T-helper 17 cell (primary cell): Measurements from ENCODE around the gene FMN1. TPM values are rescaled to one million over a fixed set of nuclear protein-coding genes. Genes with fewer than 3 reads are reported as not detected.

Experiments
- ATAC-seq: fragments of 150-1000 bp; cut with Tn5 transposase; 2 replicates; pipeline ENCODE4 v1.10.0; 2021; ENCODE audit warnings: mild to moderate bottlenecking, moderate library complexity
- DNase-seq, 3 donors: peaks; one replicate each; pipeline versions ENCODE4 v3.0.0 to v3.0.0-alpha.2; 2020 to 2021
- H3K9me3 ChIP-seq: one replicate; pipeline ENCODE4 v1.7.0; 2013; ENCODE audit warnings: low read length, mild to moderate bottlenecking; ENCODE audit not compliant: control insufficient read depth, poor library complexity, severe bottlenecking
- H3K27ac Mint-ChIP-seq: one replicate; pipeline ENCODE4 v1.8.0; 2022; ENCODE audit warnings: mild to moderate bottlenecking, moderate library complexity, mixed read lengths
- H3K27me3 Mint-ChIP-seq: one replicate; pipeline ENCODE4 v1.8.0; 2022; ENCODE audit warnings: mixed read lengths
- H3K36me3 Mint-ChIP-seq: one replicate; pipeline ENCODE4 v1.8.0; 2022; ENCODE audit warnings: low read depth, mixed read lengths
- H3K4me1 Mint-ChIP-seq: one replicate; pipeline ENCODE4 v1.8.0; 2022; ENCODE audit warnings: mild to moderate bottlenecking, mixed read lengths
- H3K4me3 Mint-ChIP-seq: one replicate; pipeline ENCODE4 v1.8.0; 2022; ENCODE audit warnings: mild to moderate bottlenecking, moderate library complexity, mixed read lengths
- total RNA-seq, 4 donors: library from RNA in 2 of 4; stranded (reverse) in 2 of 4; gene quantifications; one replicate each; pipeline ENCODE4 v1.2.3 and lab custom pipeline; 2022 to 2026

The FMN1 gene
- total RNA-seq, 2 donors from 2014 or later: 18.7 to 35.2 TPM

DNA sequence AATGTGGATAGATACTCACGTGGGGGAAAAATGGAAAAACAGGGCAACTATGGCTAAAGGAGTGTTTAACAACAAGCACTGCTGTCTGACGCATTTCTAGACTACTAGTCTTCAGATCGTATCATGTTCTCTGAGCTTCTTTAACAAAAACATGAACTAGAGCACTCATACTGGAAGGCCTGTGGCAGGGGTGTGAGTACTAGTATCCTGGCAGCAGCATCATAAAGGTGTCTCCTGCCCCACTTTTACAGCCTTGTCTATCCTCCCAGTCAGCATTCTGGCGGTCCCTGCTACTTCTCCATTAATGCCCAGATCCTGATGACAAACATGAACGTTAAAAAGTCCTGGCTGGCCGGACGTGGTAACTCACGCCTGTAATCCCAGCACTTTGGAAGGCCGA lies 4.0 kb downstream of the FMN1 start:
- peaks cover 2% of the 10 kb centered on the region for H3K36me3 Mint-ChIP-seq
- H3K4me3 Mint-ChIP-seq: no peak overlapping the region
- H3K4me1 Mint-ChIP-seq: peaks cover 5% of the 10 kb centered on the region
- peaks cover 28% of the 10 kb centered on the region for H3K27me3 Mint-ChIP-seq
- ATAC-seq: no peak
- no peak overlapping the region for H3K27ac Mint-ChIP-seq
- DNase-seq: no peak
- no peaks in the 10 kb centered on the region for H3K9me3 ChIP-seq

DNA sequence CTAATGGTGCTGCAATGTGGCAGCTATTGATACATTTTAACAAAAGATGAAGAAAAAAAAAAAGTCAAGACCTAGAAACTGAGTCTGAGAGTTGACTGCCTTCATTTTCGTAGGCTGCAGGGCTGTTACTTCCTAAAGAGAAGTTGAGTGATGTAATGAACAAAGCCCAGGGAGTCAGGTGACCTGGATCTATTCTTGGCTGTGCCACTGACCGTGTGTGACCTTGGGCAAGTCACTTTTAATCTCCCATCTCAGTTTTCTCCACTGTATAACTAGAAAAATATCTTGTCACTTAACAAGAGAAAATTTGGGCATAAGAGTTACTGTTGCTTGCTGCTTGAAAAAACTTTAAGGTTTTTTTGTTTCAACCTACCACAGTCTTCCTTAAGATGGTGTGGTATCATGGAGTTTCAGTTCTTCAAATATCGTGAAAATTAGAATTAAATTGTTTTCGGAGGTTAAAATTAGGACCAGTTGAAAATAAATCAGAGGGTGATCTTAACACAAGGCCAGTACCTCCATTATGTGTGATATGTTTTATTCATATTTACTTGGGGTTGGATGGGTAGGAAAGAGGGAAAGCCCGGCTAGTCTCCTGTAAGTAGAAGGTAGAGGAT lies 5.8 kb downstream of the FMN1 start:
- DNase-seq (no peak), ATAC-seq (no peak)
- no peak overlapping the region for H3K4me3 Mint-ChIP-seq
- peaks cover 5% of the 10 kb centered on the region for H3K4me1 Mint-ChIP-seq
- H3K27me3 Mint-ChIP-seq: peaks cover 28% of the 10 kb centered on the region
- H3K9me3 ChIP-seq: no peaks in the 10 kb centered on the region
- H3K27ac Mint-ChIP-seq: no peak overlapping the region
- H3K36me3 Mint-ChIP-seq: peaks cover 2% of the 10 kb centered on the region

- peaks cover 2% of the 10 kb centered on the region for H3K36me3 Mint-ChIP-seq
- H3K4me1 Mint-ChIP-seq: peaks cover 5% of the 10 kb centered on the region
- no peak overlapping the region for H3K4me3 Mint-ChIP-seq
- H3K27ac Mint-ChIP-seq: no peak overlapping the region
- no peaks in the 10 kb centered on the region for H3K9me3 ChIP-seq
- DNase-seq (no peak), ATAC-seq (no peak)
- H3K27me3 Mint-ChIP-seq: peaks cover 28% of the 10 kb centered on the region
Measured at GRCh38 chr15:33188159-33188558, 6.4 kb downstream of the FMN1 start.

DNA sequence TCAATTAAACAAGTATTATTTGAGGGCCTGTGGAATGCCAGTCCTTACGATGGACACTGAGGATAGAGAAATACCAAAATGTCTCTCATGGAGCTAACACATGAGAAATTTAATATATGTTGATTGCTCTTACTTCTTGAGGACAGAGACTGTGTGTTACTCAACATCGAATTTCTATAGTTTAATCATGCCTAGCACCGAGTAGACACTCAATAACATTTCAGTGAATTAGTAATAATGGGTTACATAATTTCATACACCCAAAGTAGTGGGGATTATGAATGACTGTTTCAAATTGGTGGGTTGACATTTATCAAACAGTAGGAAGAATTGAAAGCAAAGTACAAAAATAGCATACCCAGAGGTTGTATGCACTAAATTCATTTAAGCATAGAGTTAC lies 11.2 kb downstream of the FMN1 start:
- H3K36me3 Mint-ChIP-seq: peaks cover under 1% of the 10 kb centered on the region
- DNase-seq (no peak), ATAC-seq (no peak)
- H3K4me1 Mint-ChIP-seq: peaks cover 5% of the 10 kb centered on the region
- no peak overlapping the region for H3K4me3 Mint-ChIP-seq
- H3K27me3 Mint-ChIP-seq: peaks cover 6% of the 10 kb centered on the region
- no peaks in the 10 kb centered on the region for H3K9me3 ChIP-seq
- no peak overlapping the region for H3K27ac Mint-ChIP-seq

DNA sequence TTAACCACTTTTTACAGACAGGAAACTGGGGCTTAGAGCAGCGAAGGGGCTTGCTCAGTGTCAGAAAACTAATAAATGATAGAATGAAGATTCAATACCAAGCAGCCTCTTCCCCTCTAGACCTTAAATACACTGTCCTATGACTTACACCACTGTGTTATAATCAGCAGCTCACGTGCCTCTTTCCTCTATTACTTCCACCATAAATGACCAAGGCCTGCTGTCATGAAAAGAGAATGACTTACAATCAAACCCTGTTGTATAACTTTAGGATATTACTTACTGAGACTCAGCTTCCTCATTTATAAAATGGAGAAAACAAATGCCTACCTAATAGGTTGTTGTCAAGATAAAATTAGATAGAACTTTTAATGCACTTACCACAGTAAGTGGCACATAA lies 11.6 kb downstream of the FMN1 start:
- no peak overlapping the region for H3K27ac Mint-ChIP-seq
- H3K36me3 Mint-ChIP-seq: no peaks in the 10 kb centered on the region
- no peak for DNase-seq

DNA sequence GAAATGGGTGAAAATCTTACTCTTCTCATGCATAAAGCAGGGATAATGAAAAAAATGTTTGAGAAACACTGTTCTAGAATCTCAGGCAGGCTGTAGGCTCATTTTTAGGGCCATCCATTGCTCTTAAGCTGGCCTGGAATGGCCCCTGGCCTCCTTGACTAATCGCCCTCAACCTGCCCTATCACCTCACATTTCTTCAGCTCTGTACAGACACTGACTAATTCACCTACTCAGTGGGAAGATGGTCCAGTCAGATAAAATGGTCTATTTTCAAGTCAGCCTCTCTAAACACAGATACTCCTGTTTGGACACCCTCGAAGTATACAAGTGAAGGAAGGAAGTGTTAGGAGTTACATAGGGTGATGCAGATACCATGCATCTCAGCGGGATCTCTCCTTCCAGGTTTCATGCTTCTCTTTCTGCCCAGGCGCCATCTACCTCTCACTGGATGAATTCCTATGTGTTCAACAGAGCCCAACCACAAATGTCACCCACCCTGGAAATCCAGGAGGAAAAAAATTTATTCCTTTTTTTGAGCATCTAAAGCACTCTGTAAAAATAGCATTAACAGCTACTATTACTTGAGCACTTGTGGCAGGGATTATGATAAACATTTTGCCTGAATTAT lies 12.1 kb downstream of the FMN1 start:
- DNase-seq (no peak), ATAC-seq (no peak)
- Mint-ChIP-seq H3K4me3 (no peak overlapping the region), H3K27ac (no peak overlapping the region), H3K27me3 (peaks cover 5% of the 10 kb centered on the region), H3K4me1 (peaks cover 5% of the 10 kb centered on the region), H3K36me3 (no peaks in the 10 kb centered on the region)
- H3K9me3 ChIP-seq: no peaks in the 10 kb centered on the region

More for the DNA sequence above, 11.6 kb downstream of the FMN1 start:
- no peaks in the 10 kb centered on the region for H3K9me3 ChIP-seq
- H3K4me1 Mint-ChIP-seq: peaks cover 5% of the 10 kb centered on the region
- H3K27me3 Mint-ChIP-seq: peaks cover 5% of the 10 kb centered on the region
- no peak overlapping the region for H3K4me3 Mint-ChIP-seq
- ATAC-seq: no peak

DNA sequence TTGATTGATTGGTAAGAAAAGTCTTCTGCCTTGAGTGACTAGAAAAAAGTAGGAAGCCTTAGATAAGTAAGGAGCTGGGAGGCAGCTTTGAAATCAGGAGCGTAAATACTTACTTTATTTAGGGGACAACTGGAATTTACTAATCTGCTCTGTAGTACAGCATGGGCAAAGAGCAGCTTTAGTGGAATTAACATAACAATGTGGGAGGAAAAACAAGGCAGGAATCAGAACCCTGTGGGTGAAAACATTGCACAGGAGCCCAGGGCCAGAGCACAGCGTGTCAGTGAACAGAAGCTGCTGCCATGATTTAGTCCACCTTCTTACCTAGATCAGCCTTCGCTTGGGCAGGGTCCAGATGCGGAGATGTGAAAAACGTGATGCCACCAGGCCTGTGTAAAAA lies 14.6 kb downstream of the FMN1 start:
- Mint-ChIP-seq H3K4me3 (no peak overlapping the region), H3K27me3 (peaks cover 5% of the 10 kb centered on the region), H3K36me3 (no peaks in the 10 kb centered on the region), H3K27ac (no peak overlapping the region), H3K4me1 (no peaks in the 10 kb centered on the region)
- DNase-seq (no peak), ATAC-seq (no peak)
- H3K9me3 ChIP-seq: no peaks in the 10 kb centered on the region

- no peaks in the 10 kb centered on the region for H3K9me3 ChIP-seq
- Mint-ChIP-seq H3K27ac (no peak overlapping the region), H3K4me1 (no peaks in the 10 kb centered on the region), H3K4me3 (no peak overlapping the region), H3K36me3 (no peaks in the 10 kb centered on the region), H3K27me3 (peaks cover 21% of the 10 kb centered on the region)
- DNase-seq (no peak), ATAC-seq (no peak)
Measured at GRCh38 chr15:33171202-33171601, 23.3 kb downstream of the FMN1 start.

- peaks cover 21% of the 10 kb centered on the region for H3K27me3 Mint-ChIP-seq
- H3K9me3 ChIP-seq: no peaks in the 10 kb centered on the region
- H3K4me1 Mint-ChIP-seq: no peaks in the 10 kb centered on the region
- H3K4me3 Mint-ChIP-seq: no peak overlapping the region
- DNase-seq (no peak), ATAC-seq (no peak)
- no peak overlapping the region for H3K27ac Mint-ChIP-seq
- no peaks in the 10 kb centered on the region for H3K36me3 Mint-ChIP-seq
Measured at GRCh38 chr15:33169625-33170024, 24.9 kb downstream of the FMN1 start.

DNA sequence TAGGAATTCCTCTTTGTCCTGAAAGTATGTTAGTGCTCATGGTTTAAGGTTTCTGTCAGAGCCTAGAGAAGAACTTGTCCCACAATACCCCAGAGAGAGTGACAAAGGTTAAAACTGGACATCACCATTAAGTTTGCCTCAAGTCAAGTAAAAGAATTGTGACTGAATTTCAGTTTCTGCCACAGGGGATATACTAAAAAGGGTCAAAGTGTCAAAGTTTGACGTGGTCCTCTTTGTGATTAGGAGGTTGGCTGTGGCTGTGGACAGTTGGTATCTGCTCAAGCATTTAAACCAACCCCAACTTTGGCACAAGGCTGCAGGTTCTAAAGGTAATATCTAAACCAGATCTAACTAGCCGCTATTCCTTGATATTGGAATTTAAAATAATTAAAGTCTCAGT lies 26.1 kb downstream of the FMN1 start:
- Mint-ChIP-seq H3K27ac (no peak overlapping the region), H3K4me1 (no peaks in the 10 kb centered on the region), H3K27me3 (peaks cover 29% of the 10 kb centered on the region), H3K36me3 (no peaks in the 10 kb centered on the region), H3K4me3 (no peak overlapping the region)
- no peak for ATAC-seq
- no peak for DNase-seq
- H3K9me3 ChIP-seq: no peaks in the 10 kb centered on the region

GRCh38 chr15:33163816-33164215 lies 30.7 kb downstream of the FMN1 start:
- Mint-ChIP-seq H3K27ac (no peak overlapping the region), H3K4me1 (peaks cover 9% of the 10 kb centered on the region), H3K27me3 (peaks cover 29% of the 10 kb centered on the region), H3K36me3 (peaks cover 4% of the 10 kb centered on the region), H3K4me3 (no peak overlapping the region)
- ATAC-seq (no peak), DNase-seq (no peak)
- H3K9me3 ChIP-seq: no peaks in the 10 kb centered on the region

DNA sequence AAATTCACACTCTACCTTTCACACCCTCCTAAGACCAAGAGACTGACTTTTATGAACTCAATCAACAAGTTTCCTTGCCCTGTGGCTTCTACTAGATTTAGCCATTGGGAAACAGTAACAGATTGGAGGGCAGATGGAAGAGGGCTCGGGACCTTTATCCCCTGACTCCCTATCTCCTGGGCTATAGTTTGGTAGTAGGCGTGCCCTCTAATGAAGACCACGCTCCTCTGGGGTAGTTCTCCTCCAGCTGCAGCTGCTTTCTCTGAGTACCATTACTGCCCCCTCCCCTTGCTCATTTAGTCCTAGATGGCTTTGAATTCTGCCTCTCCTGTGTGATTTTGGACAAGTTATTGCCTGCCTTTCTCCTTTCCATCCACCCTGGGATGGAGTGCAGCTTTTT lies 33.3 kb downstream of the FMN1 start:
- no peak for ATAC-seq
- no peak for DNase-seq
- no peaks in the 10 kb centered on the region for H3K9me3 ChIP-seq
- Mint-ChIP-seq H3K4me1 (peaks cover 9% of the 10 kb centered on the region), H3K27me3 (peaks cover 22% of the 10 kb centered on the region), H3K4me3 (no peak overlapping the region), H3K36me3 (peaks cover 4% of the 10 kb centered on the region), H3K27ac (no peak overlapping the region)

DNA sequence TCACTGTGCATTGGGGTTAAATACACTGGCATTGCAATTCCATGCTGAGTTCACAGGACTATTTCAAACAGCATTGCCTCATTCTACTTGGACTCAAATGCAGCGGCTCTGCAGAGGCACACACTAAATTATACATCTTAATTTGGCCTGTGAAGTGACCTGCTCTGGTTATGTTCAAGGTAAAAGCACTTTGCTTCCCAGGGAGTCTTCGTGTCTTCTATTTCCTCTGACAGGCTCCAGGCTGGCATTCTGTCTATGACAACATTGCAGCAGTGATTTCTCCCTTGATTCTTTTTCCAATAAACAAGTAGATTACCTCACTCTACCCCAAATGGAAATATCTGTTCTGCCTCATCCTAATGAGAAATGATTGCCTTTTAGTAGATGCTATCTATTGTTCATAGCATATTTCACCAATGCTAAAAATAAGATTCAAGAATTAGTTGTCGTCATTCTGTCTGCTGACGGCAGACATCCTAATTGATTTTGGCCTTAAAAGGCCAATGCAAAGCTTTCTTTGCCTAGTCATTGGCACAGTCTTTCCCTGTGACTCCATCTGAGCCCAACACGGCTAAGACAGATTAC lies 33.8 kb downstream of the FMN1 start:
- no peak for ATAC-seq
- peaks cover 22% of the 10 kb centered on the region for H3K27me3 Mint-ChIP-seq
- DNase-seq: no peak

More for the DNA sequence above, 33.8 kb downstream of the FMN1 start:
- H3K36me3 Mint-ChIP-seq: peaks cover 4% of the 10 kb centered on the region
- no peak overlapping the region for H3K4me3 Mint-ChIP-seq
- H3K9me3 ChIP-seq: no peaks in the 10 kb centered on the region
- no peak overlapping the region for H3K27ac Mint-ChIP-seq
- peaks cover 9% of the 10 kb centered on the region for H3K4me1 Mint-ChIP-seq
